PC-9 (cell line): ENCODE results near the gene NPEPL1. TPM values are rescaled to one million over a fixed set of nuclear protein-coding genes. Genes with fewer than 3 reads are reported as not detected.

ENCODE experiments used
- BruUV-seq: library from RNA; stranded (reverse); fragments of 400-500 nt; replicated peaks from 2 replicates; lab custom pipeline; 2021; lab: Mats Ljungman, UMichigan
- CTCF ChIA-PET: fragments of 300-600 bp; sonication (Branson Sonifier 250); formaldehyde crosslinking; loops from one replicate; lab custom pipeline; 2022; ENCODE audit warnings: antibody characterized with exemption; lab: Charles Lee
- POLR2A ChIA-PET: fragments of 300-600 bp; sonication (Branson Sonifier 250); formaldehyde crosslinking; loops from one replicate; lab custom pipeline; 2022; ENCODE audit warnings: antibody characterized with exemption; ENCODE audit not compliant: unreplicated experiment; lab: Charles Lee
- DNase-seq, 2 experiments: peaks; one replicate each; pipeline versions ENCODE4 v3.0.0 to v3.0.0-alpha.2; 2015 to 2022; ENCODE audit warnings: mixed read lengths in 1 of 2
- H2AFZ ChIP-seq: fragments of 200-600 bp; sonication (generic); 2 replicates; pipeline ENCODE4 v1.8.1; 2017; ENCODE audit warnings: antibody characterized with exemption
- H3F3A ChIP-seq: fragments of 200-600 bp; sonication (generic); 2 replicates; pipeline ENCODE4 v1.8.1; 2017; ENCODE audit warnings: antibody characterized with exemption, mild to moderate bottlenecking, low read depth; ENCODE audit not compliant: insufficient read depth
- H3K27ac ChIP-seq: fragments of 200-600 bp; sonication (generic); 2 replicates; pipeline ENCODE4 v1.6.1; 2016; ENCODE audit warnings: mixed run types
- H3K27me3 ChIP-seq: fragments of 200-600 bp; sonication (generic); 2 replicates; pipeline ENCODE4 v1.6.1; 2016; ENCODE audit warnings: low read depth, mixed run types; ENCODE audit not compliant: insufficient read depth
- H3K36me3 ChIP-seq: fragments of 200-600 bp; sonication (generic); 2 replicates; pipeline ENCODE4 v1.6.1; 2016; ENCODE audit warnings: low read depth, mixed run types
- H3K4me1 ChIP-seq: fragments of 200-600 bp; sonication (generic); replicated peaks from 2 replicates; pipeline ENCODE4 v1.6.1; 2016; ENCODE audit warnings: mixed run types; ENCODE audit not compliant: insufficient read depth
- H3K4me2 ChIP-seq: fragments of 200-600 bp; sonication (generic); 2 replicates; pipeline ENCODE4 v1.6.1; 2017; ENCODE audit warnings: mixed run types
- H3K4me3 ChIP-seq: fragments of 200-600 bp; sonication (generic); 2 replicates; pipeline ENCODE4 v1.6.1; 2016; ENCODE audit warnings: mixed run types
- H3K79me2 ChIP-seq: fragments of 200-600 bp; sonication (generic); 2 replicates; pipeline ENCODE4 v1.6.1; 2017; ENCODE audit warnings: low read depth, mixed run types
- H3K9me2 ChIP-seq: fragments of 200-600 bp; sonication (generic); 2 replicates; pipeline ENCODE4 v1.8.1; 2017; ENCODE audit warnings: mild to moderate bottlenecking; ENCODE audit not compliant: insufficient read depth
- H3K9me3 ChIP-seq: fragments of 200-600 bp; sonication (generic); 2 replicates; pipeline ENCODE4 v1.8.1; 2016; ENCODE audit warnings: low read depth; ENCODE audit not compliant: insufficient read depth
- H4K20me1 ChIP-seq: fragments of 200-600 bp; sonication (generic); 2 replicates; pipeline ENCODE4 v1.8.1; 2017; ENCODE audit not compliant: insufficient read depth
- CTCF ChIP-seq: fragments of 200-600 bp; sonication (generic); conservative IDR thresholded peaks from 2 replicates; pipeline ENCODE4 v1.6.1; 2017; ENCODE audit warnings: mixed run types, antibody characterized with exemption, mild to moderate bottlenecking, moderate library complexity
- EZH2 ChIP-seq: fragments of 200-600 bp; sonication (generic); IDR thresholded peaks from 2 replicates; pipeline ENCODE4 v1.8.0; 2017; ENCODE audit warnings: antibody characterized with exemption, low read depth
- intact Hi-C: fragments of 100-400 bp; cut with micrococcal nuclease; formaldehyde crosslinking; loops from one replicate; pipeline ENCODE4 v1.10.0; 2022; ENCODE audit not compliant: unreplicated experiment
- total RNA-seq: library from RNA; stranded (reverse); gene quantifications from 2 replicates; pipeline ENCODE4 v1.2.3, GENCODE V29; 2021

NPEPL1 gene
- total RNA-seq, 1 experiment from 2014 or later = 24.0 TPM

- no peaks in the 10 kb centered on the region for H3K79me2 ChIP-seq
- H3K4me1 ChIP-seq = no peaks in the 10 kb centered on the region
- H3K36me3 ChIP-seq = no peaks in the 10 kb centered on the region
- H3K4me2 ChIP-seq = no peak overlapping the region
- intact Hi-C loops = no loop called here
- H4K20me1 ChIP-seq = no peaks in the 10 kb centered on the region
- no peaks in the 10 kb centered on the region for H3K9me3 ChIP-seq
- H3K27me3 ChIP-seq = peaks cover 98% of the 10 kb centered on the region
- no peak for TF ChIP-seq CTCF
- TF ChIP-seq EZH2 = no peak
- no peak overlapping the region for H3K4me3 ChIP-seq
- no peaks in the 10 kb centered on the region for H3F3A ChIP-seq
- CTCF ChIA-PET = no interaction called here
- BruUV-seq = no TSS peak
- no peak overlapping the region for H2AFZ ChIP-seq
- H3K9me2 ChIP-seq = no peaks in the 10 kb centered on the region
- no peak for DNase-seq
- no peak overlapping the region for H3K27ac ChIP-seq
- POLR2A ChIA-PET = interaction anchor here (0.6 kb wide), 1 partner anchor 1575 kb away, joined by 34 read pairs; no protein-coding TSS in a partner anchor
Measured at GRCh38 chr20:58747211-58747610, 54.6 kb downstream of the NPEPL1 start.

DNA sequence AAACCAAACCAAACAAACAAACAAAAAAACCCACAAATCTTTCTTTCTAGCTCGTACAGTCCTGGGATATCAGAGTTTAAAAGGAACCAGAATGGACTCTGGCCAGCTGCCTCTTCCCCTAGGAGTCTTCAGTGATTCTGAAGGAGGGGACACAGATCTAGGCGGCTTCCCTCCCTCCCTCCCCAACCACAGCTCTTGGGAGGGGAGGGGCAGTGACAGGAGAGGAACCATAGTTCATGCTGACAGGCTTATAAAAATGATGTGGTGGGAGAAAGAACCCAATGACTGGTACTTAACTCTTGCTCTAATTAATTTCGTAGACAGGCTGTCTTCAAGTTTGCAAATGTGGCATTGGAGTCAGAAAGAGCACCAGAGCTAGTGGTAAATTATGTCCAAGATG, 56.0 kb downstream of the NPEPL1 start:
- Histone ChIP-seq H4K20me1 (no peaks in the 10 kb centered on the region), H3K36me3 (no peaks in the 10 kb centered on the region), H3K4me3 (no peak overlapping the region), H3F3A (no peaks in the 10 kb centered on the region), H3K4me2 (no peak overlapping the region), H3K27ac (no peak overlapping the region), H3K27me3 (peaks cover 98% of the 10 kb centered on the region), H3K9me2 (no peaks in the 10 kb centered on the region), H3K9me3 (no peaks in the 10 kb centered on the region), H3K79me2 (no peaks in the 10 kb centered on the region), H3K4me1 (no peaks in the 10 kb centered on the region), H2AFZ (no peak overlapping the region)
- no peak for DNase-seq
- no TSS peak for BruUV-seq
- CTCF ChIA-PET = no interaction called here
- POLR2A ChIA-PET = no interaction called here
- intact Hi-C loops = no loop called here
- no peak for TF ChIP-seq EZH2
- no peak for TF ChIP-seq CTCF

GRCh38 chr20:58749098-58749769, 56.6 kb downstream of the NPEPL1 start:
- Histone ChIP-seq H4K20me1 (no peaks in the 10 kb centered on the region), H2AFZ (no peak overlapping the region), H3K79me2 (no peaks in the 10 kb centered on the region), H3K4me1 (no peaks in the 10 kb centered on the region), H3K4me3 (no peak overlapping the region), H3K4me2 (no peak overlapping the region), H3K9me2 (no peaks in the 10 kb centered on the region), H3K36me3 (no peaks in the 10 kb centered on the region), H3F3A (no peaks in the 10 kb centered on the region), H3K9me3 (no peaks in the 10 kb centered on the region), H3K27me3 (peaks cover 100% of the 10 kb centered on the region), H3K27ac (no peak overlapping the region)
- intact Hi-C loops = no loop called here
- no TSS peak for BruUV-seq
- ChIA-PET POLR2A (no interaction called here), CTCF (no interaction called here)
- no peak for DNase-seq
- TF ChIP-seq CTCF (no peak), EZH2 (no peak)
